ENCODE data around the gene NOL4L. TPM values are rescaled to one million over a fixed set of nuclear protein-coding genes. Genes with fewer than 3 reads are reported as not detected.

NOL4L gene
- polyA plus RNA-seq, 1 donor (not counting 4 experiments of a cell fraction or from before 2014, with no cell fraction given), result 1.0 TPM

DNA sequence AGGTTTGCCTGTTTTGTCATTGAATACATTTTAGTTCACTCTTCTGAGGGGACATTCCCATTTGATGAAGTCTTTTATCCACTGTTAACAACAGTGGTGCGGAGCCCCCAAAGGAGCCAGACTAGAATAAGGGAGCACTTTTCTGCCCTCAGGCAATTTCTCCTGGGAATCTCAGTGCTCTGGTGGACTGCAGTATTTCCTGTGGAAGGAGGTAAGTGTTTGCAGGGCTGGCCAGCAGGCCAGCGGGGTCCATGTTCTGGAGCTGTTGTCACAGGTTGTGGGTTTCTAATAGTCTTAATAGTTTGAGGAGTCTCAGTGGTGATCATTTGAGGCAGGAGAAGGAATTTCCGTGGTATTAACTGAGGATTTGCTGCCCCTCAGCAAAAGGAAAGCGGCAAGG is 143.5 kb downstream of the NOL4L start:
- Histone ChIP-seq H3K79me2 (ENCODE audit: control insufficient read depth, insufficient read depth, low read length) (no peaks in the 10 kb centered on the region), H3K4me1 (ENCODE audit: control insufficient read depth, extremely low read depth, insufficient read depth, low read length) (no peaks in the 10 kb centered on the region), H3K36me3 (ENCODE audit: control insufficient read depth in 2 of 2, extremely low read depth in 1 of 2, insufficient read depth in 2 of 2, low read length in 2 of 2) (peaks cover 7 to 10% of the 10 kb centered on the region in 2 experiments), H3K9me3 (ENCODE audit: control insufficient read depth, low read depth, low read length) (no peaks in the 10 kb centered on the region), H3K9me1 (ENCODE audit: control insufficient read depth, extremely low read depth, insufficient read depth, low read length) (no peaks in the 10 kb centered on the region), H4K20me1 (ENCODE audit: control insufficient read depth, extremely low read depth, insufficient read depth, low read length) (no peaks in the 10 kb centered on the region), H3K4me2 (ENCODE audit: control insufficient read depth, extremely low read depth, insufficient read depth, low read depth, low read length) (no peak overlapping the region), H3K9ac (ENCODE audit: control insufficient read depth, extremely low read depth, insufficient read depth, low read length) (no peak overlapping the region), H3K27me3 (ENCODE audit: control insufficient read depth, extremely low read depth, insufficient read depth, low read length) (no peaks in the 10 kb centered on the region), H3K4me3 (ENCODE audit: control insufficient read depth in 2 of 3, extremely low read depth in 1 of 3, insufficient read depth in 2 of 3, low read depth in 1 of 3, low read length in 3 of 3) (no peak overlapping the region), H2AFZ (ENCODE audit: control insufficient read depth, low read length) (no peak overlapping the region), H3K27ac (ENCODE audit: control insufficient read depth, insufficient read depth, low read length) (no peak overlapping the region)
- TF ChIP-seq, protein P1, sequence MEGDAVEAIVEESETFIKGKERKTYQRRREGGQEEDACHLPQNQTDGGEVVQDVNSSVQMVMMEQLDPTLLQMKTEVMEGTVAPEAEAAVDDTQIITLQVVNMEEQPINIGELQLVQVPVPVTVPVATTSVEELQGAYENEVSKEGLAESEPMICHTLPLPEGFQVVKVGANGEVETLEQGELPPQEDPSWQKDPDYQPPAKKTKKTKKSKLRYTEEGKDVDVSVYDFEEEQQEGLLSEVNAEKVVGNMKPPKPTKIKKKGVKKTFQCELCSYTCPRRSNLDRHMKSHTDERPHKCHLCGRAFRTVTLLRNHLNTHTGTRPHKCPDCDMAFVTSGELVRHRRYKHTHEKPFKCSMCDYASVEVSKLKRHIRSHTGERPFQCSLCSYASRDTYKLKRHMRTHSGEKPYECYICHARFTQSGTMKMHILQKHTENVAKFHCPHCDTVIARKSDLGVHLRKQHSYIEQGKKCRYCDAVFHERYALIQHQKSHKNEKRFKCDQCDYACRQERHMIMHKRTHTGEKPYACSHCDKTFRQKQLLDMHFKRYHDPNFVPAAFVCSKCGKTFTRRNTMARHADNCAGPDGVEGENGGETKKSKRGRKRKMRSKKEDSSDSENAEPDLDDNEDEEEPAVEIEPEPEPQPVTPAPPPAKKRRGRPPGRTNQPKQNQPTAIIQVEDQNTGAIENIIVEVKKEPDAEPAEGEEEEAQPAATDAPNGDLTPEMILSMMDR (optimal IDR thresholded peaks at IDR 0.05 in 1 of 3, IDR thresholded peaks at IDR 0.05 in 1 of 3, conservative IDR thresholded peaks at IDR 0.05 in 1 of 3; ENCODE audit: extremely low read depth in 1 of 3, insufficient read depth in 2 of 3, low read length in 3 of 3), result no peak
- TF ChIP-seq EZH2 (IDR thresholded peaks at IDR 0.05; ENCODE audit: low read length), result no peak
- no peak for DNase-seq (ENCODE audit: low read depth, low spot score)
- dilution Hi-C loops (cut with MboI; ENCODE audit: extremely low pct_ligation_motif_present, low sequenced_read_pairs), result no loop called here
- no peak for FAIRE-seq

DNA sequence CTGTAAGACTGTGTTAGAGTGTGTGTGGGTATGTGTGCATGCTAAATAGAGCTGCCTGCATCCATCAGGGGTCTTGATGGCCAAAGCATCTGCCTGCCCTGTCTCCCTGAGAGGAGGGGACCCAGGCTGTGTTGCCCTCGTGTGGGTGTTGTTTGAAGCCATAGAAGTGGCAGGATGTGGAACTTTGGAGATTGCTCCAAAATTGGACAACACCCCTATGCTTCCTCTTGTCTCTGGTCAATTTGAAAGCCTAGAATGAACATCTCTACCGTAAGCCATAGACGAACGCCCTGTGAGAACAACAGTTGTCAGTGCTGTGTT is 144.4 kb downstream of the NOL4L start:
- H4K20me1 ChIP-seq (ENCODE audit: control insufficient read depth, extremely low read depth, insufficient read depth, low read length), result no peaks in the 10 kb centered on the region

More for the DNA sequence above, 144.4 kb downstream of the NOL4L start:
- Histone ChIP-seq H3K4me3 (ENCODE audit: control insufficient read depth in 2 of 3, extremely low read depth in 1 of 3, insufficient read depth in 2 of 3, low read depth in 1 of 3, low read length in 3 of 3) (no peak overlapping the region), H3K9ac (ENCODE audit: control insufficient read depth, extremely low read depth, insufficient read depth, low read length) (no peak overlapping the region), H3K27me3 (ENCODE audit: control insufficient read depth, extremely low read depth, insufficient read depth, low read length) (no peaks in the 10 kb centered on the region), H3K9me3 (ENCODE audit: control insufficient read depth, low read depth, low read length) (no peaks in the 10 kb centered on the region), H3K4me2 (ENCODE audit: control insufficient read depth, extremely low read depth, insufficient read depth, low read depth, low read length) (no peak overlapping the region), H3K4me1 (ENCODE audit: control insufficient read depth, extremely low read depth, insufficient read depth, low read length) (no peaks in the 10 kb centered on the region), H3K36me3 (ENCODE audit: control insufficient read depth in 2 of 2, extremely low read depth in 1 of 2, insufficient read depth in 2 of 2, low read length in 2 of 2) (peaks cover 15 to 16% of the 10 kb centered on the region in 2 experiments), H2AFZ (ENCODE audit: control insufficient read depth, low read length) (no peak overlapping the region), H3K79me2 (ENCODE audit: control insufficient read depth, insufficient read depth, low read length) (no peaks in the 10 kb centered on the region), H3K9me1 (ENCODE audit: control insufficient read depth, extremely low read depth, insufficient read depth, low read length) (no peaks in the 10 kb centered on the region), H3K27ac (ENCODE audit: control insufficient read depth, insufficient read depth, low read length) (no peak overlapping the region)
- dilution Hi-C loops (cut with MboI; ENCODE audit: extremely low pct_ligation_motif_present, low sequenced_read_pairs), result no loop called here
- TF ChIP-seq, protein P1 (optimal IDR thresholded peaks at IDR 0.05 in 1 of 3, IDR thresholded peaks at IDR 0.05 in 1 of 3, conservative IDR thresholded peaks at IDR 0.05 in 1 of 3; ENCODE audit: extremely low read depth in 1 of 3, insufficient read depth in 2 of 3, low read length in 3 of 3), result no peak
- TF ChIP-seq EZH2 (IDR thresholded peaks at IDR 0.05; ENCODE audit: low read length), result no peak
- no peak for FAIRE-seq
- no peak for DNase-seq (ENCODE audit: low read depth, low spot score)

Data from keratinocyte (primary cell).